ENCODE results near the gene PHGDH. TPM values are rescaled to one million over a fixed set of nuclear protein-coding genes. Genes with fewer than 3 reads are reported as not detected.
A peak's percentile ranks its signal among the peaks of the same experiment; 100 is the strongest.

PHGDH gene
- total and polyA plus RNA-seq, 9 of the 15 experiments (the other 6 are each of a cell fraction or from before 2014, with no cell fraction given), result 6.7 to 84.2 (median 36.2) TPM

- TF ChIP-seq ELK1 (CRISPR knock-in tag; IDR thresholded peaks at IDR 0.05), result no peak
- TF ChIP-seq MAFF (IDR thresholded peaks at IDR 0.05; ENCODE audit: low read length), result no peak
- no peak for TF ChIP-seq ATF4 (CRISPR knock-in tag; IDR thresholded peaks at IDR 0.05)
- TF ChIP-seq ZBTB9 (CRISPR knock-in tag; IDR thresholded peaks at IDR 0.05), result no peak
- TF ChIP-seq ZNF830 (CRISPR knock-in tag; IDR thresholded peaks at IDR 0.05), result no peak
- no peak for TF ChIP-seq ZNF23 (CRISPR knock-in tag; IDR thresholded peaks at IDR 0.05)
- no peak for TF ChIP-seq HLTF (IDR thresholded peaks at IDR 0.05)
- no peak for TF ChIP-seq FIP1L1 (IDR thresholded peaks at IDR 0.05; ENCODE audit: low read depth, low read length, poor library complexity, severe bottlenecking)
- TF ChIP-seq CREM (IDR thresholded peaks at IDR 0.05; ENCODE audit: low read depth), result no peak
- peak; percentile 95 for TF ChIP-seq RBM25 (IDR thresholded peaks at IDR 0.05; ENCODE audit: low read depth, low read length, severe bottlenecking)
- no peak for TF ChIP-seq THAP7 (CRISPR knock-in tag; IDR thresholded peaks at IDR 0.05)
- TF ChIP-seq SIRT6 (IDR thresholded peaks at IDR 0.05; ENCODE audit: low read depth, low read length), result no peak
- TF ChIP-seq PURB (CRISPR knock-in tag; IDR thresholded peaks at IDR 0.05; ENCODE audit: low read depth), result no peak
- peak; percentile 46 to 85; a peak in 3 of 4 replicates for TF ChIP-seq RCOR1 (IDR thresholded peaks at IDR 0.05; ENCODE audit: borderline replicate concordance in 1 of 2, low read depth in 2 of 2, low read length in 2 of 2)
- TF ChIP-seq HDAC1 (IDR thresholded peaks at IDR 0.05), result no peak
- TF ChIP-seq MCM7 (IDR thresholded peaks at IDR 0.05), result no peak
- no peak for TF ChIP-seq TAL1 (IDR thresholded peaks at IDR 0.05)
- TF ChIP-seq ZNF224 (CRISPR knock-in tag; IDR thresholded peaks at IDR 0.05), result no peak
- TF ChIP-seq MAX (CRISPR knock-in tag; IDR thresholded peaks at IDR 0.05), result no peak
- no peak for TF ChIP-seq ETV6 (IDR thresholded peaks at IDR 0.05; ENCODE audit: borderline replicate concordance in 1 of 2, low read depth in 2 of 2, low read length in 1 of 2)
- no peak for TF ChIP-seq ETV6 (CRISPR knock-in tag; IDR thresholded peaks at IDR 0.05; ENCODE audit: borderline replicate concordance)
- TF ChIP-seq SMARCA5 (IDR thresholded peaks at IDR 0.05), result peak; percentile 73; the same call in 1 of the 2 replicates
- TF ChIP-seq ESRRA (IDR thresholded peaks at IDR 0.05; ENCODE audit: borderline replicate concordance, low read depth), result peak; percentile 28; the same call in 1 of the 2 replicates
- no peak for TF ChIP-seq CSDE1 (IDR thresholded peaks at IDR 0.05)
- TF ChIP-seq HSF4 (CRISPR knock-in tag; IDR thresholded peaks at IDR 0.05; ENCODE audit: borderline replicate concordance), result no peak
- TF ChIP-seq HDGF (IDR thresholded peaks at IDR 0.05), result no peak
- TF ChIP-seq DMBX1 (CRISPR knock-in tag; IDR thresholded peaks at IDR 0.05; ENCODE audit: borderline replicate concordance), result no peak
Observed at GRCh38 chr1:119736649-119737039, 24.9 kb downstream of the PHGDH start (continued).

All from K562 (cell line).